GM18499 (cell line): Measurements from ENCODE around the gene NFATC1.

Experiments
- ATAC-seq: cut with Tn5 transposase; IDR thresholded peaks from one replicate; pipeline ENCODE4 v1.9.1; 2021; ENCODE audit warnings: moderate number of reproducible peaks; ENCODE audit not compliant: insufficient read depth, unreplicated experiment

The NFATC1 gene

GRCh38 chr18:79402977-79403722, 7.4 kb downstream of the NFATC1 start:
- ATAC-seq = no peak

- ATAC-seq = no peak
These were observed 8.2 kb downstream of the NFATC1 start for GRCh38 chr18:79403723-79404566.

GRCh38 chr18:79404567-79404910, 8.8 kb downstream of the NFATC1 start:
- ATAC-seq = no peak

- no peak for ATAC-seq
These were observed 9.5 kb downstream of the NFATC1 start for GRCh38 chr18:79405019-79405780.

GRCh38 chr18:79405781-79406575, 10.2 kb downstream of the NFATC1 start:
- ATAC-seq = peak; percentile 46

- ATAC-seq = no peak
These were observed 11.0 kb downstream of the NFATC1 start for GRCh38 chr18:79406708-79407107.

- no peak for ATAC-seq
These were observed 13.6 kb downstream of the NFATC1 start for GRCh38 chr18:79409313-79409712.

- ATAC-seq = no peak
These were observed 14.5 kb downstream of the NFATC1 start for GRCh38 chr18:79410171-79410641.

GRCh38 chr18:79410731-79411613, 15.2 kb downstream of the NFATC1 start:
- ATAC-seq = no peak

GRCh38 chr18:79411614-79412526, 16.1 kb downstream of the NFATC1 start:
- no peak for ATAC-seq

GRCh38 chr18:79413025-79413424, 17.3 kb downstream of the NFATC1 start:
- ATAC-seq = no peak

GRCh38 chr18:79413426-79413825, 17.7 kb downstream of the NFATC1 start:
- ATAC-seq = no peak

- ATAC-seq = no peak
These were observed 18.2 kb downstream of the NFATC1 start for GRCh38 chr18:79413901-79414300.

GRCh38 chr18:79416022-79416676, 20.4 kb downstream of the NFATC1 start:
- no peak for ATAC-seq

- ATAC-seq = no peak
These were observed 20.9 kb downstream of the NFATC1 start for GRCh38 chr18:79416677-79417052.

- ATAC-seq = no peak
These were observed 22.5 kb downstream of the NFATC1 start for GRCh38 chr18:79418236-79418635.

GRCh38 chr18:79418642-79419041, 22.9 kb downstream of the NFATC1 start:
- ATAC-seq = no peak
